Vagina (tissue), 2 donors: Measurements from ENCODE around the gene HID1.

Experiments
- POLR2AphosphoS5 ChIP-seq, 2 donors: sonication (generic); formaldehyde crosslinking; IDR thresholded peaks; one replicate each; pipeline ENCODE4 v1.9.0; 2017; ENCODE audit warnings: antibody characterized with exemption in 2 of 2, mild to moderate bottlenecking in 2 of 2, low read depth in 1 of 2; ENCODE audit not compliant: insufficient read depth in 1 of 2
- TF ChIP-seq, protein P1 (sequence below), 3 experiments: fragments of 450-650 bp in 2 of 3; fragments of 200-600 bp in 1 of 3; sonication (generic) in 1 of 3; IDR thresholded peaks; one replicate each; pipeline ENCODE4 v1.5.1; 2017 to 2019; ENCODE audit warnings: antibody characterized with exemption in 3 of 3, mild to moderate bottlenecking in 2 of 3, moderate library complexity in 2 of 3

DNA sequence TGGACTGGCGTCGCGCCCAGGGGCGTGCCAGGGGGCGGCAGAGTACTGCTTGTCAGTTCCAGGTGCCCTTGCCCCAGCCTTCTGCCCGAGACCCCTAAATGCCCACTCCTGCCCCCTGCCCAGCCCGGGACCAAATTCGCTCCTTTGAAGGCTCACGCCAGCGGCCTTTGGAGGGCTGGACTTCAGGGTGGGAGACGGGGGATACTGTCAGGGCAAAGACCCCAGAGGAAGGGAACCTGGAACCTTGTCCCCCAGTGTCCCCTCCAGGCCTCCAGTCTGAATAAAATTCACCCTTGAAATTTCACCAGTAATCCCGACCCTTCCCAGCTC is 36.1 kb downstream of the HID1 start:
- TF ChIP-seq, protein P1, sequence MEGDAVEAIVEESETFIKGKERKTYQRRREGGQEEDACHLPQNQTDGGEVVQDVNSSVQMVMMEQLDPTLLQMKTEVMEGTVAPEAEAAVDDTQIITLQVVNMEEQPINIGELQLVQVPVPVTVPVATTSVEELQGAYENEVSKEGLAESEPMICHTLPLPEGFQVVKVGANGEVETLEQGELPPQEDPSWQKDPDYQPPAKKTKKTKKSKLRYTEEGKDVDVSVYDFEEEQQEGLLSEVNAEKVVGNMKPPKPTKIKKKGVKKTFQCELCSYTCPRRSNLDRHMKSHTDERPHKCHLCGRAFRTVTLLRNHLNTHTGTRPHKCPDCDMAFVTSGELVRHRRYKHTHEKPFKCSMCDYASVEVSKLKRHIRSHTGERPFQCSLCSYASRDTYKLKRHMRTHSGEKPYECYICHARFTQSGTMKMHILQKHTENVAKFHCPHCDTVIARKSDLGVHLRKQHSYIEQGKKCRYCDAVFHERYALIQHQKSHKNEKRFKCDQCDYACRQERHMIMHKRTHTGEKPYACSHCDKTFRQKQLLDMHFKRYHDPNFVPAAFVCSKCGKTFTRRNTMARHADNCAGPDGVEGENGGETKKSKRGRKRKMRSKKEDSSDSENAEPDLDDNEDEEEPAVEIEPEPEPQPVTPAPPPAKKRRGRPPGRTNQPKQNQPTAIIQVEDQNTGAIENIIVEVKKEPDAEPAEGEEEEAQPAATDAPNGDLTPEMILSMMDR (IDR thresholded peaks at IDR 0.05), result no peak
- no peak for TF ChIP-seq POLR2AphosphoS5 (IDR thresholded peaks at IDR 0.05; ENCODE audit: insufficient read depth in 1 of 2, low read depth in 1 of 2)
